GM23248 (cell line): ENCODE results near the gene CDKAL1. TPM values are rescaled to one million over a fixed set of nuclear protein-coding genes. Genes with fewer than 3 reads are reported as not detected.
A peak's percentile ranks its signal among the peaks of the same experiment; 100 is the strongest.

Experiments
- DNase-seq: peaks from one replicate; pipeline ENCODE4 v3.0.0-alpha.2; 2015
- H2AFZ ChIP-seq: fragments of 200-600 bp; sonication (generic); 2 replicates; pipeline ENCODE4 v1.6.1; 2016; ENCODE audit warnings: antibody characterized with exemption
- H3F3A ChIP-seq: fragments of 200-600 bp; sonication (generic); 2 replicates; pipeline ENCODE4 v1.6.1; 2016; ENCODE audit warnings: mild to moderate bottlenecking, antibody characterized with exemption, mixed run types; ENCODE audit not compliant: insufficient read depth
- H3K27ac ChIP-seq: fragments of 200-600 bp; sonication (generic); 2 replicates; pipeline ENCODE4 v1.5.1; 2016; ENCODE audit warnings: mild to moderate bottlenecking
- H3K27me3 ChIP-seq: fragments of 200-600 bp; sonication (generic); replicated peaks from 2 replicates; pipeline ENCODE4 v1.6.1; 2016; ENCODE audit warnings: mild to moderate bottlenecking; ENCODE audit not compliant: insufficient read depth
- H3K36me3 ChIP-seq: fragments of 200-600 bp; sonication (generic); 2 replicates; pipeline ENCODE4 v1.6.1; 2016; ENCODE audit warnings: low read depth, mild to moderate bottlenecking
- H3K4me1 ChIP-seq: fragments of 200-600 bp; sonication (generic); 2 replicates; pipeline ENCODE4 v1.6.1; 2016; ENCODE audit warnings: mild to moderate bottlenecking; ENCODE audit not compliant: insufficient read depth
- H3K4me2 ChIP-seq: fragments of 200-600 bp; sonication (generic); one replicate; pipeline ENCODE4 v1.6.1; 2016; ENCODE audit warnings: mild to moderate bottlenecking; ENCODE audit not compliant: unreplicated experiment
- H3K4me3 ChIP-seq: fragments of 200-600 bp; sonication (generic); 2 replicates; pipeline ENCODE4 v1.5.1; 2016; ENCODE audit warnings: mild to moderate bottlenecking
- H3K79me2 ChIP-seq: fragments of 200-600 bp; sonication (generic); 2 replicates; pipeline ENCODE4 v1.6.1; 2016; ENCODE audit warnings: mild to moderate bottlenecking; ENCODE audit not compliant: insufficient read depth
- H3K9ac ChIP-seq: fragments of 200-600 bp; sonication (generic); 2 replicates; pipeline ENCODE4 v1.6.1; 2016; ENCODE audit warnings: mild to moderate bottlenecking
- H3K9me2 ChIP-seq: fragments of 200-600 bp; sonication (generic); 2 replicates; pipeline ENCODE4 v1.6.1; 2016; ENCODE audit warnings: mixed run types, mild to moderate bottlenecking, moderate library complexity; ENCODE audit not compliant: insufficient read depth
- H3K9me3 ChIP-seq: fragments of 200-600 bp; sonication (generic); one replicate; pipeline ENCODE4 v1.6.1; 2017; ENCODE audit warnings: low read depth
- H4K20me1 ChIP-seq: fragments of 200-600 bp; sonication (generic); 2 replicates; pipeline ENCODE4 v1.6.0; 2016; ENCODE audit not compliant: insufficient read depth
- EZH2 ChIP-seq: fragments of 200-600 bp; sonication (generic); IDR thresholded peaks from 2 replicates; pipeline ENCODE4 v1.6.1; 2018; ENCODE audit warnings: antibody characterized with exemption, mild to moderate bottlenecking; ENCODE audit not compliant: insufficient read depth, poor library complexity, severe bottlenecking
- EZH2phosphoT487 ChIP-seq: fragments of 200-600 bp; sonication (generic); IDR thresholded peaks from 2 replicates; pipeline ENCODE4 v1.6.1; 2018; ENCODE audit warnings: antibody characterized with exemption, moderate library complexity, mild to moderate bottlenecking, low read depth; ENCODE audit not compliant: insufficient read depth
- WGBS, 2 experiments: methylation state at CpG; one replicate each; pipeline ENCODE4 v1.1.6; 2015 to 2017; ENCODE audit warnings: low lambda C conversion rate in 2 of 2, low coverage in 1 of 2; ENCODE audit errors: missing lambda C conversion rate in 2 of 2; 5-methylcytosine and 5-hydroxymethylcytosine counted together
- in situ Hi-C: fragments of 300-500 bp; cut with MboI; formaldehyde crosslinking; loops from 2 replicates; pipeline ENCODE4 v1.15.0; 2020
- polyA plus RNA-seq: library from polyadenylated mRNA; unstranded; fragments of >200 nt; fragmentation: Nextera tagmentation; extraction: Ambion mirVana; gene quantifications from 2 replicates; pipeline ENCODE4 v1.2.1, GENCODE V29; 2016
- total RNA-seq: library from RNA; depleted of rRNA; stranded (reverse); fragments of >200 nt; shearing (Covaris generic); gene quantifications from 2 replicates; pipeline ENCODE4 v1.2.3, GENCODE V29; 2014

Gene CDKAL1
- total and polyA plus RNA-seq, 2 experiments from 2014 or later: 7.5 to 10.8 TPM

GRCh38 chr6:20808439-20808838 is 274.2 kb downstream of the CDKAL1 start:
- no peak overlapping the region for H3K27ac ChIP-seq
- no peak overlapping the region for H3K9ac ChIP-seq
- H3K4me3 ChIP-seq: no peak overlapping the region
- H3K27me3 ChIP-seq: no peaks in the 10 kb centered on the region
- H3K4me1 ChIP-seq: peaks cover 25% of the 10 kb centered on the region
- no peak overlapping the region for H3K4me2 ChIP-seq
- peaks cover 5% of the 10 kb centered on the region for H3K9me3 ChIP-seq
- 55% methylated on average over 2 of the region's 2 CpGs for WGBS, 2 experiments
- no peak for TF ChIP-seq EZH2phosphoT487
- TF ChIP-seq EZH2: no peak
- peaks cover 3% of the 10 kb centered on the region; the same call in 1 of the 2 replicates for H3K36me3 ChIP-seq
- in situ Hi-C loops: no loop called here
- H2AFZ ChIP-seq: 0 out of 2 replicates have a peak overlapping the region, but pooled peaks have one; percentile 32
- H3F3A ChIP-seq: peaks cover 16% of the 10 kb centered on the region
- H3K79me2 ChIP-seq: no peaks in the 10 kb centered on the region
- H4K20me1 ChIP-seq: no peaks in the 10 kb centered on the region
- H3K9me2 ChIP-seq: 0 out of 2 replicates have a peak, but pooled peaks cover 3% of the 10 kb centered on the region
- no peak for DNase-seq

GRCh38 chr6:20808924-20809323 is 274.7 kb downstream of the CDKAL1 start:
- Histone ChIP-seq H3K9ac (no peak overlapping the region), H3K27me3 (no peaks in the 10 kb centered on the region), H4K20me1 (no peaks in the 10 kb centered on the region), H3K79me2 (no peaks in the 10 kb centered on the region), H3K4me3 (no peak overlapping the region), H3K9me2 (0 out of 2 replicates have a peak, but pooled peaks cover 3% of the 10 kb centered on the region), H3K4me1 (peaks cover 25% of the 10 kb centered on the region), H3K4me2 (no peak overlapping the region), H3K9me3 (peaks cover 5% of the 10 kb centered on the region), H3F3A (peaks cover 16% of the 10 kb centered on the region), H2AFZ (peak overlapping the region; percentile 32), H3K36me3 (peaks cover 3% of the 10 kb centered on the region; the same call in 1 of the 2 replicates), H3K27ac (no peak overlapping the region)
- DNase-seq: peak; percentile 5
- WGBS, 2 experiments: 38 to 41% methylated on average over 2 of the region's 2 CpGs
- TF ChIP-seq EZH2: no peak
- no peak for TF ChIP-seq EZH2phosphoT487
- in situ Hi-C loops: no loop called here

GRCh38 chr6:20810727-20811108 is 276.5 kb downstream of the CDKAL1 start:
- no peaks in the 10 kb centered on the region for H4K20me1 ChIP-seq
- no peaks in the 10 kb centered on the region for H3K27me3 ChIP-seq
- H3K27ac ChIP-seq: peak overlapping the region; percentile 98
- 0 out of 2 replicates have a peak, but pooled peaks cover 3% of the 10 kb centered on the region for H3K9me2 ChIP-seq
- peak overlapping the region; percentile 81 for H3K9ac ChIP-seq
- peaks cover 16% of the 10 kb centered on the region for H3F3A ChIP-seq
- peaks cover 5% of the 10 kb centered on the region for H3K9me3 ChIP-seq
- 66 to 68% methylated on average over 3 of the region's 3 CpGs for WGBS, 2 experiments
- no peak for TF ChIP-seq EZH2phosphoT487
- H3K4me1 ChIP-seq: peaks cover 25% of the 10 kb centered on the region
- in situ Hi-C loops: no loop called here
- H3K36me3 ChIP-seq: peaks cover 3% of the 10 kb centered on the region; the same call in 1 of the 2 replicates
- H3K79me2 ChIP-seq: no peaks in the 10 kb centered on the region
- H3K4me2 ChIP-seq: peak overlapping the region; percentile 55
- no peak for DNase-seq
- H2AFZ ChIP-seq: peak overlapping the region; percentile 89
- no peak overlapping the region for H3K4me3 ChIP-seq

- WGBS, 2 experiments: 1 to 3% methylated on average over 6 of the region's 6 CpGs
- peak overlapping the region; percentile 81 for H3K9ac ChIP-seq
- H3K79me2 ChIP-seq: no peaks in the 10 kb centered on the region
- H3K27ac ChIP-seq: peak overlapping the region; percentile 98
- H3K27me3 ChIP-seq: no peaks in the 10 kb centered on the region
- peak; percentile 94 for DNase-seq
- H3K36me3 ChIP-seq: peaks cover 3% of the 10 kb centered on the region; the same call in 1 of the 2 replicates
- peak overlapping the region; percentile 89 for H2AFZ ChIP-seq
- in situ Hi-C loops: no loop called here
- peaks cover 16% of the 10 kb centered on the region for H3F3A ChIP-seq
- peaks cover 25% of the 10 kb centered on the region for H3K4me1 ChIP-seq
- TF ChIP-seq EZH2 (no peak), EZH2phosphoT487 (no peak)
- H3K9me2 ChIP-seq: 0 out of 2 replicates have a peak, but pooled peaks cover 3% of the 10 kb centered on the region
- H3K9me3 ChIP-seq: peaks cover 5% of the 10 kb centered on the region
- no peaks in the 10 kb centered on the region for H4K20me1 ChIP-seq
- H3K4me3 ChIP-seq: peak overlapping the region; percentile 48
- peak overlapping the region; percentile 55 for H3K4me2 ChIP-seq
Observed at GRCh38 chr6:20811109-20811761, 277.0 kb downstream of the CDKAL1 start.
